Karpas-422 (cell line): Measurements from ENCODE around the gene POLE2. TPM values are rescaled to one million over a fixed set of nuclear protein-coding genes. Genes with fewer than 3 reads are reported as not detected.
A peak's percentile ranks its signal among the peaks of the same experiment; 100 is the strongest.
"Not testable (repeated sequence)": the region's sequence is repeated elsewhere in the genome, so short reads cannot be mapped to it uniquely, and the experiment has no call there.

Experiments
- DNase-seq: peaks from one replicate; pipeline ENCODE4 v3.0.0-alpha.2; 2015
- H2AFZ ChIP-seq: fragments of 200-600 bp; sonication (generic); 2 replicates; pipeline ENCODE4 v1.6.1; 2014; ENCODE audit warnings: antibody characterized with exemption, low read length, mixed read lengths
- H3K27ac ChIP-seq: fragments of 200-600 bp; sonication (generic); 2 replicates; pipeline ENCODE4 v1.5.1; 2014; ENCODE audit warnings: mild to moderate bottlenecking, low read length, moderate library complexity
- H3K27me3 ChIP-seq: fragments of 200-600 bp; sonication (generic); 2 replicates; pipeline ENCODE4 v1.6.1; 2014; ENCODE audit warnings: low read length, mixed read lengths
- H3K36me3 ChIP-seq: fragments of 200-600 bp; sonication (generic); 2 replicates; pipeline ENCODE4 v1.6.1; 2014; ENCODE audit warnings: low read length, mixed read lengths; ENCODE audit not compliant: insufficient read depth
- H3K4me1 ChIP-seq: fragments of 200-600 bp; sonication (generic); 2 replicates; pipeline ENCODE4 v1.6.1; 2014; ENCODE audit warnings: mild to moderate bottlenecking, low read length, mixed read lengths
- H3K4me2 ChIP-seq: fragments of 200-600 bp; sonication (generic); 2 replicates; pipeline ENCODE4 v1.6.1; 2014; ENCODE audit warnings: low read length, low read depth, mild to moderate bottlenecking; ENCODE audit not compliant: poor library complexity, severe bottlenecking
- H3K4me3 ChIP-seq: fragments of 200-600 bp; sonication (generic); 2 replicates; pipeline ENCODE4 v1.5.1; 2014; ENCODE audit warnings: mild to moderate bottlenecking, antibody characterized with exemption, low read length, mixed read lengths
- H3K79me2 ChIP-seq: fragments of 200-600 bp; sonication (generic); 2 replicates; pipeline ENCODE4 v1.6.1; 2014; ENCODE audit warnings: mild to moderate bottlenecking, low read length, mixed read lengths
- H3K9ac ChIP-seq: fragments of 200-600 bp; sonication (generic); 2 replicates; pipeline ENCODE4 v1.6.0; 2014; ENCODE audit warnings: low read length
- H3K9me2 ChIP-seq: fragments of 200-600 bp; sonication (generic), shearing (Covaris generic); replicated peaks from 2 replicates; pipeline ENCODE4 v1.6.0; 2014; ENCODE audit warnings: mild to moderate bottlenecking, low read length, moderate library complexity; ENCODE audit not compliant: insufficient read depth
- H3K9me3 ChIP-seq: fragments of 300-700, 200-600 bp; sonication (generic); 2 replicates; pipeline ENCODE4 v1.6.1; 2014; ENCODE audit warnings: low read length, mixed read lengths
- H4K20me1 ChIP-seq: fragments of 200-600 bp; sonication (generic); 2 replicates; pipeline ENCODE4 v1.6.1; 2014; ENCODE audit warnings: mild to moderate bottlenecking, antibody characterized with exemption, low read length, low read depth; ENCODE audit not compliant: insufficient read depth
- total RNA-seq: library from RNA; depleted of rRNA; stranded (reverse); fragments of >200 nt; shearing (Covaris generic); gene quantifications from 2 replicates; pipeline ENCODE4 v1.2.3, GENCODE V29; 2014; ENCODE audit warnings: low replicate concordance

The POLE2 gene
- total RNA-seq, 1 experiment from 2014 or later, result 51.0 TPM

GRCh38 chr14:49704471-49704870 lies 16.5 kb upstream of the POLE2 start:
- not testable (repeated sequence) for H3K9ac ChIP-seq, H3K4me2 ChIP-seq, H3K79me2 ChIP-seq, H2AFZ ChIP-seq, H3K36me3 ChIP-seq, H3K27ac ChIP-seq, H3K9me3 ChIP-seq, DNase-seq, H3K9me2 ChIP-seq, H4K20me1 ChIP-seq, H3K4me1 ChIP-seq, H3K4me3 ChIP-seq, H3K27me3 ChIP-seq

GRCh38 chr14:49703965-49704364 lies 16.0 kb upstream of the POLE2 start:
- Histone ChIP-seq H3K79me2 (no peaks in the 10 kb centered on the region), H3K9me2 (no peaks in the 10 kb centered on the region), H3K9me3 (no peaks in the 10 kb centered on the region), H3K27me3 (no peaks in the 10 kb centered on the region), H3K4me2 (no peak overlapping the region), H3K27ac (no peak overlapping the region), H3K36me3 (no peaks in the 10 kb centered on the region), H2AFZ (no peak overlapping the region), H3K4me1 (no peaks in the 10 kb centered on the region), H3K9ac (no peak overlapping the region), H4K20me1 (no peaks in the 10 kb centered on the region), H3K4me3 (no peak overlapping the region)
- no peak for DNase-seq

GRCh38 chr14:49702725-49703124 lies 14.7 kb upstream of the POLE2 start:
- no peaks in the 10 kb centered on the region for H3K9me3 ChIP-seq
- H3K4me3 ChIP-seq, result no peak overlapping the region
- H3K27me3 ChIP-seq, result no peaks in the 10 kb centered on the region
- no peak overlapping the region for H3K27ac ChIP-seq
- no peak for DNase-seq
- no peaks in the 10 kb centered on the region for H3K36me3 ChIP-seq
- H2AFZ ChIP-seq, result no peak overlapping the region
- no peaks in the 10 kb centered on the region for H3K4me1 ChIP-seq
- no peaks in the 10 kb centered on the region for H4K20me1 ChIP-seq
- H3K9ac ChIP-seq, result no peak overlapping the region
- H3K4me2 ChIP-seq, result no peak overlapping the region
- H3K9me2 ChIP-seq, result no peaks in the 10 kb centered on the region
- H3K79me2 ChIP-seq, result no peaks in the 10 kb centered on the region

GRCh38 chr14:49693735-49694124 lies 5.7 kb upstream of the POLE2 start:
- not testable (repeated sequence) for H3K27ac ChIP-seq, H2AFZ ChIP-seq
- peak overlapping the region; percentile 68 for H3K4me3 ChIP-seq

GRCh38 chr14:49692811-49693734 lies 5.1 kb upstream of the POLE2 start, which contains the start of gene KLHDC1:
Gene KLHDC1, plus strand, starts transcription at chr14:49693120. Its CDS starts 75 bp downstream, at chr14:49693195.
- Histone ChIP-seq H3K79me2 (no peaks in the 10 kb centered on the region), H2AFZ (peak within 1 kb of the TSS; percentile 89), H3K36me3 (no peaks in the 10 kb centered on the region), H3K27me3 (no peaks in the 10 kb centered on the region), H3K9me2 (no peaks in the 10 kb centered on the region), H3K27ac (no peak within 1 kb of the TSS), H3K9me3 (no peaks in the 10 kb centered on the region), H3K4me2 (peak within 1 kb of the TSS; percentile 69), H3K4me3 (peak within 1 kb of the TSS; percentile 68), H3K4me1 (peaks cover 16% of the 10 kb centered on the region), H3K9ac (peak within 1 kb of the TSS; percentile 77), H4K20me1 (no peaks in the 10 kb centered on the region)
- DNase-seq, result peak; percentile 89

More at GRCh38 chr14:49693735-49694124, 5.7 kb upstream of the POLE2 start:
- Histone ChIP-seq H3K4me2 (peak overlapping the region; percentile 69), H3K9ac (peak overlapping the region; percentile 77)
- not testable (repeated sequence) for DNase-seq, H3K79me2 ChIP-seq, H3K9me2 ChIP-seq, H3K4me1 ChIP-seq, H3K9me3 ChIP-seq, H3K27me3 ChIP-seq, H4K20me1 ChIP-seq, H3K36me3 ChIP-seq

- peaks cover 7% of the 10 kb centered on the region for H3K79me2 ChIP-seq
- no peaks in the 10 kb centered on the region for H4K20me1 ChIP-seq
- peak overlapping the region; percentile 68 for H3K4me3 ChIP-seq
- peak overlapping the region; percentile 69 for H3K4me2 ChIP-seq
- peak overlapping the region; percentile 77 for H3K9ac ChIP-seq
- peak overlapping the region; percentile 89 for H2AFZ ChIP-seq
- H3K4me1 ChIP-seq, result peaks cover 17% of the 10 kb centered on the region
- no peaks in the 10 kb centered on the region for H3K36me3 ChIP-seq
- no peaks in the 10 kb centered on the region for H3K27me3 ChIP-seq
- H3K27ac ChIP-seq, result no peak overlapping the region
- no peaks in the 10 kb centered on the region for H3K9me2 ChIP-seq
- no peak for DNase-seq
- H3K9me3 ChIP-seq, result no peaks in the 10 kb centered on the region
Observed at GRCh38 chr14:49692193-49692757, 4.3 kb upstream of the POLE2 start.

- Histone ChIP-seq H3K27ac (no peak overlapping the region), H3K4me2 (no peak overlapping the region), H3K27me3 (no peaks in the 10 kb centered on the region), H3K9ac (no peak overlapping the region), H3K79me2 (peaks cover 19% of the 10 kb centered on the region), H3K9me3 (no peaks in the 10 kb centered on the region), H3K4me3 (no peak overlapping the region), H3K9me2 (no peaks in the 10 kb centered on the region), H3K4me1 (peaks cover 28% of the 10 kb centered on the region), H2AFZ (no peak overlapping the region), H3K36me3 (no peaks in the 10 kb centered on the region), H4K20me1 (no peaks in the 10 kb centered on the region)
- no peak for DNase-seq
Observed at GRCh38 chr14:49691031-49691430, 3.0 kb upstream of the POLE2 start.

- Histone ChIP-seq H3K4me1 (peaks cover 25% of the 10 kb centered on the region), H3K9ac (peak overlapping the region; percentile 78), H3K27ac (no peak overlapping the region), H3K79me2 (peaks cover 39% of the 10 kb centered on the region), H3K9me2 (no peaks in the 10 kb centered on the region), H3K4me3 (peak overlapping the region; percentile 89; the same call in 1 of the 2 replicates), H3K4me2 (peak overlapping the region; percentile 89), H4K20me1 (no peaks in the 10 kb centered on the region), H2AFZ (peak overlapping the region; percentile 94), H3K27me3 (no peaks in the 10 kb centered on the region), H3K9me3 (no peaks in the 10 kb centered on the region), H3K36me3 (no peaks in the 10 kb centered on the region)
- DNase-seq, result no peak
Observed at GRCh38 chr14:49688701-49689030, 652 bp upstream of the POLE2 start.
